Spleen (tissue), 7 donors: ENCODE results near the gene SSBP2.

Experiments
- POLR2AphosphoS5 ChIP-seq, 3 donors: sonication (generic); formaldehyde crosslinking; IDR thresholded peaks; one replicate each; pipeline ENCODE4 v1.5.1; 2017; ENCODE audit warnings: antibody characterized with exemption in 3 of 3
- TF ChIP-seq, protein P1 (sequence below), 11 experiments: fragments of 200-600 bp in 7 of 11; fragments of 450-650 bp in 4 of 11; sonication (generic) in 4 of 11; IDR thresholded peaks in 8 of 11; conservative IDR thresholded peaks in 3 of 11; 1 replicate in 7 of 11; 2 replicates in 4 of 11; pipeline versions ENCODE4 v1.4.0 to v1.8.0; 2016 to 2021; ENCODE audit warnings: antibody characterized with exemption in 11 of 11, inconsistent platforms in 4 of 11, mild to moderate bottlenecking in 1 of 11
- donor health status: DM: no; HTN: no; CAD: no; lungs with moderate emphysema.
- donor health status: DM: no; HTN: no; CAD: no.
- donor health status: DM: no; HTN: no; CAD: no.

DNA sequence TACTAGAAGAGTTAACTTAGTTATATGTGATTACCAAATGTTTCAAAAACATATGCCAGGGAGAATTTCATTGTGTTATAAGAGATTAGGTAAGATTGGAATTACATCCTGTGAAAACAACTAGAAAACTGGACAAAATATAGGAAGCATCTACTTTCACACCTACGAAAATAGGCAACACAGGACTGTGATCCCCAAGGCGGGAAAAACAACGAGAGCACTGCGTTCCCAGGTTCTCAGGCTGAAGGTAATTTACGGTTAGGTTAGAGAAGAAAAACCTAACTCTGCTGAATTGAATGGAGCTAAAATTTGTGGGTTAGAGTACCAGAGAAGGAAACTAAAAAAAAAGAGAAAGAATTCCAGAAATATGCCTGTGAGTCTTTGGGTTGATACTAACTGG lies 385.4 kb downstream of the SSBP2 start:
- TF ChIP-seq, protein P1, sequence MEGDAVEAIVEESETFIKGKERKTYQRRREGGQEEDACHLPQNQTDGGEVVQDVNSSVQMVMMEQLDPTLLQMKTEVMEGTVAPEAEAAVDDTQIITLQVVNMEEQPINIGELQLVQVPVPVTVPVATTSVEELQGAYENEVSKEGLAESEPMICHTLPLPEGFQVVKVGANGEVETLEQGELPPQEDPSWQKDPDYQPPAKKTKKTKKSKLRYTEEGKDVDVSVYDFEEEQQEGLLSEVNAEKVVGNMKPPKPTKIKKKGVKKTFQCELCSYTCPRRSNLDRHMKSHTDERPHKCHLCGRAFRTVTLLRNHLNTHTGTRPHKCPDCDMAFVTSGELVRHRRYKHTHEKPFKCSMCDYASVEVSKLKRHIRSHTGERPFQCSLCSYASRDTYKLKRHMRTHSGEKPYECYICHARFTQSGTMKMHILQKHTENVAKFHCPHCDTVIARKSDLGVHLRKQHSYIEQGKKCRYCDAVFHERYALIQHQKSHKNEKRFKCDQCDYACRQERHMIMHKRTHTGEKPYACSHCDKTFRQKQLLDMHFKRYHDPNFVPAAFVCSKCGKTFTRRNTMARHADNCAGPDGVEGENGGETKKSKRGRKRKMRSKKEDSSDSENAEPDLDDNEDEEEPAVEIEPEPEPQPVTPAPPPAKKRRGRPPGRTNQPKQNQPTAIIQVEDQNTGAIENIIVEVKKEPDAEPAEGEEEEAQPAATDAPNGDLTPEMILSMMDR (IDR thresholded peaks at IDR 0.05 in 8 of 11, conservative IDR thresholded peaks at IDR 0.05 in 3 of 11) = no peak
- no peak for TF ChIP-seq POLR2AphosphoS5 (IDR thresholded peaks at IDR 0.05)
